Measurements from ENCODE around the gene KHK.
A peak's percentile ranks its signal among the peaks of the same experiment; 100 is the strongest.

Gene KHK

GRCh38 chr2:27086724-27087593 is at the start of gene KHK:
Gene KHK, plus strand, starts transcription at chr2:27086772. Its CDS starts 488 bp downstream, at chr2:27087260.
- DNase-seq (ENCODE audit: low read depth in 4 of 4, low spot score in 1 of 4) = no peak

- DNase-seq (ENCODE audit: low read depth in 4 of 4, low spot score in 1 of 4) = no peak
Measured at GRCh38 chr2:27038012-27038411, 48.6 kb upstream of the KHK start.

GRCh38 chr2:27038631-27039339 is 47.8 kb upstream of the KHK start:
- DNase-seq (ENCODE audit: low read depth in 4 of 4, low spot score in 1 of 4) = no peak

GRCh38 chr2:27039426-27039825 is 47.1 kb upstream of the KHK start:
- no peak for DNase-seq (ENCODE audit: low read depth in 4 of 4, low spot score in 1 of 4)

- DNase-seq (ENCODE audit: low read depth in 4 of 4, low spot score in 1 of 4) = no peak
Measured at GRCh38 chr2:27039871-27040270, 46.7 kb upstream of the KHK start.

- DNase-seq (ENCODE audit: low read depth in 4 of 4, low spot score in 1 of 4) = no peak
Measured at GRCh38 chr2:27040282-27040681, 46.3 kb upstream of the KHK start.

GRCh38 chr2:27041752-27042151 is 44.8 kb upstream of the KHK start:
- DNase-seq (ENCODE audit: low read depth in 4 of 4, low spot score in 1 of 4) = no peak

GRCh38 chr2:27042159-27042661 is 44.4 kb upstream of the KHK start:
- no peak for DNase-seq (ENCODE audit: low read depth in 4 of 4, low spot score in 1 of 4)

GRCh38 chr2:27042985-27043634 is 43.5 kb upstream of the KHK start:
- DNase-seq (ENCODE audit: low read depth in 4 of 4, low spot score in 1 of 4) = no peak

- DNase-seq (ENCODE audit: low read depth in 4 of 4, low spot score in 1 of 4) = peak in 3 of 4 experiments; percentile 34 to 67 (median 54)
Measured at GRCh38 chr2:27049422-27050280, 36.9 kb upstream of the KHK start.

- DNase-seq (ENCODE audit: low read depth in 4 of 4, low spot score in 1 of 4) = peak; percentile 80 to 93 (median 84)
Measured at GRCh38 chr2:27050281-27050995, 36.1 kb upstream of the KHK start.

GRCh38 chr2:27050996-27051901 is 35.3 kb upstream of the KHK start, which contains the start of gene AGBL5:
Gene AGBL5, plus strand, starts transcription at chr2:27051668. Its CDS starts 1,291 bp downstream, at chr2:27052959.
- DNase-seq (ENCODE audit: low read depth in 4 of 4, low spot score in 1 of 4) = peak; percentile 86 to 93 (median 90)

- DNase-seq (ENCODE audit: low read depth in 4 of 4, low spot score in 1 of 4) = peak in 1 of 4 experiments; percentile 21
Measured at GRCh38 chr2:27051902-27052645, 34.5 kb upstream of the KHK start.

- DNase-seq (ENCODE audit: low read depth in 4 of 4, low spot score in 1 of 4) = no peak
Measured at GRCh38 chr2:27053321-27053720, 33.3 kb upstream of the KHK start.

- DNase-seq (ENCODE audit: low read depth in 4 of 4, low spot score in 1 of 4) = no peak
Measured at GRCh38 chr2:27053776-27054175, 32.8 kb upstream of the KHK start.

GRCh38 chr2:27054721-27055120 is 31.9 kb upstream of the KHK start:
- no peak for DNase-seq (ENCODE audit: low read depth in 4 of 4, low spot score in 1 of 4)

- DNase-seq (ENCODE audit: low read depth in 4 of 4, low spot score in 1 of 4) = no peak
Measured at GRCh38 chr2:27057184-27057583, 29.4 kb upstream of the KHK start.

- DNase-seq (ENCODE audit: low read depth in 4 of 4, low spot score in 1 of 4) = no peak
Measured at GRCh38 chr2:27058210-27058609, 28.4 kb upstream of the KHK start.

All from stimulated activated CD4-positive, alpha-beta T cell treated with anti-CD3 and anti-CD28 coated beads, Interleukin-1b, Interleukin-23, amount 100 ng/mL, for 24 hours (primary cell).